GM23338 (cell line): ENCODE results near the gene NUDT9. TPM values are rescaled to one million over a fixed set of nuclear protein-coding genes. Genes with fewer than 3 reads are reported as not detected.

ENCODE experiments used
- ATAC-seq: fragments of 200-7000 bp; cut with Tn5 transposase; 3 replicates; pipeline ENCODE4 v1.9.1; 2020
- DNase-seq: peaks from one replicate; pipeline ENCODE4 v3.0.0-alpha.2; 2015; ENCODE audit warnings: low spot score
- H2AFZ ChIP-seq: fragments of 200-600 bp; sonication (generic); 2 replicates; pipeline ENCODE4 v1.8.0; 2016; ENCODE audit warnings: antibody characterized with exemption, mild to moderate bottlenecking, moderate library complexity
- H3F3A ChIP-seq: fragments of 200-600 bp; sonication (generic); replicated peaks from 2 replicates; pipeline ENCODE4 v1.8.0; 2017; ENCODE audit warnings: antibody characterized with exemption, mixed run types, low read depth
- H3K27ac ChIP-seq: fragments of 200-600 bp; sonication (generic); 2 replicates; pipeline ENCODE4 v1.6.1; 2016; ENCODE audit warnings: low read depth
- H3K27me3 ChIP-seq: fragments of 200-600 bp; sonication (generic); 2 replicates; pipeline ENCODE4 v1.8.0; 2016; ENCODE audit warnings: mild to moderate bottlenecking, mixed run types, moderate library complexity; ENCODE audit not compliant: insufficient read depth
- H3K36me3 ChIP-seq: fragments of 200-600 bp; sonication (generic); 2 replicates; pipeline ENCODE4 v1.8.0; 2016; ENCODE audit warnings: mild to moderate bottlenecking; ENCODE audit not compliant: insufficient read depth
- H3K4me1 ChIP-seq: fragments of 200-600 bp; sonication (generic); 2 replicates; pipeline ENCODE4 v1.8.0; 2016; ENCODE audit warnings: mild to moderate bottlenecking, moderate library complexity; ENCODE audit not compliant: insufficient read depth
- H3K4me2 ChIP-seq: fragments of 200-600 bp; sonication (generic); 2 replicates; pipeline ENCODE4 v1.7.1; 2017; ENCODE audit warnings: mixed run types
- H3K4me3 ChIP-seq: fragments of 200-600 bp; sonication (generic); 2 replicates; pipeline ENCODE4 v1.6.1; 2016; ENCODE audit warnings: mixed run types
- H3K79me2 ChIP-seq: fragments of 200-600 bp; sonication (generic); replicated peaks from 2 replicates; pipeline ENCODE4 v1.8.0; 2017; ENCODE audit warnings: mild to moderate bottlenecking; ENCODE audit not compliant: insufficient read depth
- H3K9me2 ChIP-seq: fragments of 200-600 bp; sonication (generic); 2 replicates; pipeline ENCODE4 v1.8.0; 2017; ENCODE audit not compliant: insufficient read depth
- H4K20me1 ChIP-seq: fragments of 200-600 bp; sonication (generic); replicated peaks from 2 replicates; pipeline ENCODE4 v1.8.0; 2017; ENCODE audit warnings: mild to moderate bottlenecking; ENCODE audit not compliant: insufficient read depth
- H3K27ac Mint-ChIP-seq: 2 replicates; pipeline ENCODE4 v1.8.0; 2020; ENCODE audit warnings: inconsistent platforms, mild to moderate bottlenecking, moderate library complexity, mixed read lengths
- H3K27me3 Mint-ChIP-seq: 3 replicates; pipeline ENCODE4 v1.8.0; 2022; ENCODE audit warnings: low read depth, mild to moderate bottlenecking, moderate library complexity, mixed read lengths, inconsistent platforms; ENCODE audit not compliant: insufficient read depth, poor library complexity
- H3K36me3 Mint-ChIP-seq: 3 replicates; pipeline ENCODE4 v1.8.0; 2021; ENCODE audit warnings: low read depth, mild to moderate bottlenecking, inconsistent platforms, moderate library complexity, mixed read lengths
- H3K4me1 Mint-ChIP-seq: 3 replicates; pipeline ENCODE4 v1.8.0; 2020; ENCODE audit warnings: mild to moderate bottlenecking, inconsistent platforms, mixed read lengths
- H3K4me3 Mint-ChIP-seq: 3 replicates; pipeline ENCODE4 v1.8.0; 2021; ENCODE audit warnings: moderate library complexity, mild to moderate bottlenecking, inconsistent platforms, mixed read lengths
- H3K9me3 Mint-ChIP-seq: 3 replicates; pipeline ENCODE4 v1.8.0; 2020; ENCODE audit warnings: moderate library complexity, mild to moderate bottlenecking, inconsistent platforms, mixed read lengths
- ETS1 ChIP-seq: IDR thresholded peaks from 2 replicates; pipeline ENCODE4 v1.6.1; 2016; ENCODE audit warnings: antibody characterized with exemption
- EZH2phosphoT487 ChIP-seq: fragments of 200-600 bp; sonication (generic); IDR thresholded peaks from one replicate; pipeline ENCODE4 v1.8.1; 2018; ENCODE audit warnings: antibody characterized with exemption; ENCODE audit not compliant: unreplicated experiment
- JUNB ChIP-seq: IDR thresholded peaks from one replicate; pipeline ENCODE4 v1.6.1; 2016; ENCODE audit warnings: antibody characterized with exemption; ENCODE audit not compliant: unreplicated experiment
- POLR2AphosphoS5 ChIP-seq: IDR thresholded peaks from 2 replicates; pipeline ENCODE4 v1.6.1; 2016; ENCODE audit warnings: antibody characterized with exemption, low read depth
- STAT1 ChIP-seq: IDR thresholded peaks from one replicate; pipeline ENCODE4 v1.6.1; 2016; ENCODE audit warnings: antibody characterized with exemption; ENCODE audit not compliant: unreplicated experiment
- ZNF114 ChIP-seq: fragments of 250-450 bp; sonication (Bioruptor Pico); IDR thresholded peaks from 2 replicates; pipeline ENCODE4 v1.5.0; 2020; ENCODE audit warnings: mild to moderate bottlenecking, moderate library complexity
- ZNF462 ChIP-seq: fragments of 250-450 bp; sonication (Bioruptor Pico); IDR thresholded peaks from 2 replicates; pipeline ENCODE4 v1.5.0; 2020; ENCODE audit warnings: mild to moderate bottlenecking, moderate library complexity
- polyA plus RNA-seq: library from polyadenylated mRNA; unstranded; fragments of >200 nt; fragmentation: Nextera tagmentation; extraction: Ambion mirVana; gene quantifications from 2 replicates; pipeline ENCODE4 v1.2.1, GENCODE V29; 2016
- total RNA-seq: library from RNA; depleted of rRNA; stranded (reverse); fragments of >200 nt; shearing (Covaris generic); gene quantifications from 2 replicates; pipeline ENCODE4 v1.2.3, GENCODE V29; 2014

Gene NUDT9
- total and polyA plus RNA-seq, 2 experiments from 2014 or later: 22.9 to 43.4 TPM

GRCh38 chr4:87409420-87409939, 12.9 kb upstream of the NUDT9 start (continued):
- TF ChIP-seq EZH2phosphoT487: no peak
- TF ChIP-seq STAT1: no peak
- no peak for TF ChIP-seq ZNF114 (CRISPR knock-in tag)
- no peak for TF ChIP-seq JUNB

GRCh38 chr4:87410157-87410556, 12.2 kb upstream of the NUDT9 start:
- no peak for ATAC-seq
- H3K27me3 Mint-ChIP-seq: peaks cover 6% of the 10 kb centered on the region

More at GRCh38 chr4:87410157-87410556, 12.2 kb upstream of the NUDT9 start:
- Histone ChIP-seq H3K79me2 (no peaks in the 10 kb centered on the region), H3K4me2 (no peak overlapping the region), H2AFZ (no peak overlapping the region), H3K4me3 (no peak overlapping the region), H3F3A (no peaks in the 10 kb centered on the region), H3K27ac (no peak overlapping the region), H3K36me3 (no peaks in the 10 kb centered on the region), H3K4me1 (no peaks in the 10 kb centered on the region; the same call in 1 of the 2 replicates), H4K20me1 (no peaks in the 10 kb centered on the region), H3K9me2 (peaks cover 3% of the 10 kb centered on the region; the same call in 1 of the 2 replicates), H3K27me3 (no peaks in the 10 kb centered on the region)
- Mint-ChIP-seq H3K27ac (no peak overlapping the region), H3K4me1 (peaks cover 22% of the 10 kb centered on the region), H3K4me3 (no peak overlapping the region), H3K36me3 (no peaks in the 10 kb centered on the region), H3K9me3 (peaks cover 4% of the 10 kb centered on the region; the same call in 2 of the 3 replicates)
- DNase-seq: no peak
- TF ChIP-seq ETS1 (no peak), POLR2AphosphoS5 (no peak), JUNB (no peak), STAT1 (no peak), ZNF114 (CRISPR knock-in tag) (no peak), ZNF462 (CRISPR knock-in tag) (no peak)
